Fibroblast of the conjunctiva (primary cell): ENCODE measurements around the gene FOSB.
"Not testable (repeated sequence)": the region's sequence is repeated elsewhere in the genome, so short reads cannot be mapped to it uniquely, and the experiment has no call there.

Experiments
- DNase-seq: peaks from one replicate; pipeline ENCODE4 v3.0.0-alpha.2; 2010; ENCODE audit warnings: low read depth

FOSB gene

GRCh38 chr19:45506246-45506988 is 38.6 kb downstream of the FOSB start:
- DNase-seq: peak; percentile 69

- DNase-seq: peak; percentile 61
These were observed 39.4 kb downstream of the FOSB start, which contains the start of gene VASP for GRCh38 chr19:45506989-45507871. Gene VASP, plus strand, starts transcription at chr19:45507479. Its CDS starts 293 bp downstream, at chr19:45507772.

- DNase-seq: no peak
These were observed 40.1 kb downstream of the FOSB start for GRCh38 chr19:45507872-45508416.

- no peak for DNase-seq
These were observed 40.6 kb downstream of the FOSB start for GRCh38 chr19:45508417-45508860.

GRCh38 chr19:45508861-45509691 is 41.3 kb downstream of the FOSB start:
- DNase-seq: no peak

GRCh38 chr19:45509692-45510015 is 41.9 kb downstream of the FOSB start:
- no peak for DNase-seq

GRCh38 chr19:45510352-45510751 is 42.6 kb downstream of the FOSB start:
- DNase-seq: not testable (repeated sequence)

GRCh38 chr19:45511074-45511473 is 43.3 kb downstream of the FOSB start:
- DNase-seq: no peak

GRCh38 chr19:45512881-45513483 is 45.2 kb downstream of the FOSB start:
- no peak for DNase-seq

GRCh38 chr19:45514376-45515051 is 46.7 kb downstream of the FOSB start:
- DNase-seq: no peak

- no peak for DNase-seq
These were observed 47.4 kb downstream of the FOSB start for GRCh38 chr19:45515081-45515624.

GRCh38 chr19:45515807-45516401 is 48.1 kb downstream of the FOSB start:
- DNase-seq: no peak

- DNase-seq: no peak
These were observed 49.4 kb downstream of the FOSB start for GRCh38 chr19:45517238-45517637.

GRCh38 chr19:45517641-45518468 is 50.1 kb downstream of the FOSB start:
- DNase-seq: no peak

GRCh38 chr19:45518469-45518826 is 50.7 kb downstream of the FOSB start:
- DNase-seq: no peak

- no peak for DNase-seq
These were observed 54.5 kb downstream of the FOSB start for GRCh38 chr19:45522010-45522941.

GRCh38 chr19:45523642-45524256 is 56.0 kb downstream of the FOSB start:
- peak; percentile 82 for DNase-seq
